Panc1 (cell line): ENCODE results near the gene PLCG2. TPM values are rescaled to one million over a fixed set of nuclear protein-coding genes. Genes with fewer than 3 reads are reported as not detected.

ENCODE experiments used
- ATAC-seq: fragments of 200-7000 bp; cut with Tn5 transposase; 2 replicates; pipeline ENCODE4 v1.9.1; 2020; ENCODE audit warnings: mild to moderate bottlenecking, moderate library complexity
- BruUV-seq: library from RNA; stranded (reverse); fragments of 400-500 nt; replicated peaks from 2 replicates; lab custom pipeline; 2021; lab: Mats Ljungman, UMichigan
- CTCF ChIA-PET: fragments of 300-600 bp; sonication (Branson Sonifier 250); formaldehyde crosslinking; loops from one replicate; lab custom pipeline; 2022; ENCODE audit warnings: antibody characterized with exemption; lab: Charles Lee
- POLR2A ChIA-PET: fragments of 300-600 bp; sonication (Branson Sonifier 250); formaldehyde crosslinking; loops from one replicate; lab custom pipeline; 2022; ENCODE audit warnings: antibody characterized with exemption; lab: Charles Lee
- DNase-seq: peaks from one replicate; pipeline ENCODE4 v3.0.0-alpha.2; 2010; ENCODE audit warnings: low read depth, low spot score
- H3K27ac ChIP-seq: 2 replicates; pipeline ENCODE4 v1.5.1; 2011; ENCODE audit warnings: mild to moderate bottlenecking, low read length, inconsistent platforms
- H3K27me3 ChIP-seq: fragments of 200-500 bp; sonication (Bioruptor generic); 2 replicates; pipeline ENCODE4 v1.6.0; 2014; ENCODE audit warnings: low read length, inconsistent platforms; ENCODE audit not compliant: control insufficient read depth, insufficient read depth
- H3K36me3 ChIP-seq: fragments of 200-500 bp; sonication (Bioruptor generic); 2 replicates; pipeline ENCODE4 v1.5.1; 2014; ENCODE audit warnings: inconsistent platforms, mild to moderate bottlenecking, low read length, moderate library complexity; ENCODE audit not compliant: control insufficient read depth, insufficient read depth
- H3K4me1 ChIP-seq: 2 replicates; pipeline ENCODE4 v1.5.1; 2011; ENCODE audit warnings: inconsistent platforms, mild to moderate bottlenecking, low read length, moderate library complexity; ENCODE audit not compliant: control insufficient read depth, insufficient read depth
- H3K4me3 ChIP-seq, 2 experiments: 2 replicates each; pipeline ENCODE4 v1.5.1; 2011 to 2012; ENCODE audit warnings: low read depth in 2 of 2, low read length in 2 of 2, mild to moderate bottlenecking in 2 of 2, inconsistent platforms in 1 of 2, moderate library complexity in 1 of 2
- H3K9me3 ChIP-seq: fragments of 200-500 bp; sonication (Bioruptor generic); 2 replicates; pipeline ENCODE4 v1.5.1; 2014; ENCODE audit warnings: low read depth, mild to moderate bottlenecking, inconsistent platforms, low read length, moderate library complexity; ENCODE audit not compliant: control insufficient read depth, insufficient read depth
- POLR2AphosphoS5 ChIP-seq: IDR thresholded peaks from 2 replicates; pipeline ENCODE4 v1.6.1; 2012; ENCODE audit warnings: mild to moderate bottlenecking, low read depth, low read length, moderate library complexity
- SIN3A ChIP-seq: IDR thresholded peaks from 2 replicates; pipeline ENCODE4 v1.6.1; 2012; ENCODE audit warnings: low read depth, mild to moderate bottlenecking, low read length, moderate library complexity, borderline replicate concordance; ENCODE audit not compliant: insufficient read depth
- TCF7L2 ChIP-seq: IDR thresholded peaks from 2 replicates; pipeline ENCODE4 v1.6.1; 2011; ENCODE audit warnings: mild to moderate bottlenecking, low read depth, low read length, inconsistent platforms
- in situ Hi-C: cut with HindIII; loops from 2 replicates; pipeline ENCODE4 v1.10.0; 2016; ENCODE audit warnings: low sequenced_read_pairs, low pct_unique_long_range_greater_than_20kb
- intact Hi-C: fragments of 100-400 bp; cut with micrococcal nuclease; formaldehyde crosslinking; loops from one replicate; pipeline ENCODE4 v1.10.0; 2022; ENCODE audit not compliant: unreplicated experiment
- total RNA-seq: library from RNA; stranded (reverse); gene quantifications from one replicate; pipeline ENCODE4 v1.2.1, GENCODE V29; 2021; ENCODE audit not compliant: unreplicated experiment
- TF ChIP-seq, protein P1 (sequence below), 2 experiments: IDR thresholded peaks; 2 replicates each; pipeline ENCODE4 v1.6.1; 2011 to 2012; ENCODE audit warnings: low read depth in 2 of 2, control low read depth in 1 of 2, low read length in 1 of 2, mild to moderate bottlenecking in 1 of 2, moderate library complexity in 1 of 2; ENCODE audit not compliant: insufficient read depth in 1 of 2
- TF ChIP-seq, protein P2 (sequence below): fragments of 450-650 bp; IDR thresholded peaks from 2 replicates; pipeline ENCODE4 v1.5.1; 2017; ENCODE audit warnings: mild to moderate bottlenecking

Gene PLCG2
- total RNA-seq, 1 experiment from 2014 or later, result 10.8 TPM

DNA sequence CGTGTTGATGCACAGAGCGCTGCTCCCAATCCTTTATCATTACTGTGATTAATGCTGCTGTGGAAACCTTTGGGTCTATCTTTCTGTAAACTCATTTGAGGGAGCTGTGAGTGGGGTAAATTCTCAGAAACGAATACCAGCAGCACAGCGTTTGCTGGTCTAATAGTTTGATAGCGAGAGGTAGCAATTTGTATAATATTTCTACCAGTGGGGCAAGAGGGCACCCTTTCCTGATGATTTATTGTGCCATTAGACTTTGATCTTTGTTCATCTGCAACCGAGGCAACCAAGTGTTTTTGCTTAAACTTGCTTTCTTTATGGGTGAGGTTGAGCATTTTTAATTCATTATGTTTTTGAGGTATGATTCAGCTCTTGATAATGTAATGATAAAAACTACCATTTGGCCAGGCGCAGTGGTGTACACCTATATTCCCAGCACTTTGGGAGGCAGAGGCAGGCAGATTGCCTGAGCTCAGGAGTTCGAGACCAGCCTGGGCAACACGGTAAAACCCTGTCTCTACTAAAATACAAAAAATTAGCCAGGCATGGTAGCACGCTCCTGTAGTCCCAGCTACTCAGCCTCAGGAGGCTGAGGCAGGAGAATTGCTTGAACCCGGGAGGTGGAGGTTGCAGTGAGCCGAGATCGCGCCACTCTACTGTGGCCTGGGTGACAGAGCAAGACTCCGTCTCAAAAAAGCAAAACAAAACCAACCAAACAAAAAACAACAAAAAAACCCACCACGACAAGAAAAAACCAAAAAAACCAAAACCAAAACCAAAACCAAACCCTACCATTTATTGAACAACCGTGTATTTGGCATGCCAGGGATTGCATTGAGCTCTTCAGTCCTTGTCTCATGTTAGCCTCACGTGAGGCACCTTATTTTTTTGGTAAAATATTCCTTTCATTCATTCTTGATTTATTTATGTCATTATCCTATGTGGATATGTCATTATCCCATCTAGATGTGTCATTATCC is 81.5 kb downstream of the PLCG2 start:
- no peak for DNase-seq
- ATAC-seq, result no peak
- CTCF ChIA-PET, result no interaction called here

DNA sequence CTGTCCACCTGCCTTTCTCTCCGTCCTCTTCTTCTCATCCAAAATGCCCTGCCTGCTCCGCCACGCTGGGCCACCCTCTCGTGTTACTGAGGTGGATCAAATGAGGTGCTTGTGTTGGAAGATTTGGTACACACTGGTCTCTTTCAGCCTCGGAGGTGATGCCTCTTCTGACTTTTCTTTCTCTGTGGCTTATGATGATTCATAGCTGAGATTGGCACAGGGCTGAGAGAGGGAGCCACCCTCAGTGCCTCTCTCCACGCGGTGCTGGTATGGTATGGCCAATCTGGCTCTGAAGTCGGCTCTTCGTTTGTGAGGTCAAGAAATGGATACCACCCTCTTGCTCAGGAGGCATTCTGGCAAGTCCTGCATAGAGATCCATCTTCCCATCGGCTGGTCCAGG is 82.4 kb downstream of the PLCG2 start:
- no TSS peak for BruUV-seq
- no peak overlapping the region for H3K4me3 ChIP-seq
- no peak for ATAC-seq
- in situ Hi-C loops, result no loop called here
- CTCF ChIA-PET, result no interaction called here
- TF ChIP-seq POLR2AphosphoS5 (no peak), SIN3A (no peak), TCF7L2 (no peak)
- TF ChIP-seq, protein P1, sequence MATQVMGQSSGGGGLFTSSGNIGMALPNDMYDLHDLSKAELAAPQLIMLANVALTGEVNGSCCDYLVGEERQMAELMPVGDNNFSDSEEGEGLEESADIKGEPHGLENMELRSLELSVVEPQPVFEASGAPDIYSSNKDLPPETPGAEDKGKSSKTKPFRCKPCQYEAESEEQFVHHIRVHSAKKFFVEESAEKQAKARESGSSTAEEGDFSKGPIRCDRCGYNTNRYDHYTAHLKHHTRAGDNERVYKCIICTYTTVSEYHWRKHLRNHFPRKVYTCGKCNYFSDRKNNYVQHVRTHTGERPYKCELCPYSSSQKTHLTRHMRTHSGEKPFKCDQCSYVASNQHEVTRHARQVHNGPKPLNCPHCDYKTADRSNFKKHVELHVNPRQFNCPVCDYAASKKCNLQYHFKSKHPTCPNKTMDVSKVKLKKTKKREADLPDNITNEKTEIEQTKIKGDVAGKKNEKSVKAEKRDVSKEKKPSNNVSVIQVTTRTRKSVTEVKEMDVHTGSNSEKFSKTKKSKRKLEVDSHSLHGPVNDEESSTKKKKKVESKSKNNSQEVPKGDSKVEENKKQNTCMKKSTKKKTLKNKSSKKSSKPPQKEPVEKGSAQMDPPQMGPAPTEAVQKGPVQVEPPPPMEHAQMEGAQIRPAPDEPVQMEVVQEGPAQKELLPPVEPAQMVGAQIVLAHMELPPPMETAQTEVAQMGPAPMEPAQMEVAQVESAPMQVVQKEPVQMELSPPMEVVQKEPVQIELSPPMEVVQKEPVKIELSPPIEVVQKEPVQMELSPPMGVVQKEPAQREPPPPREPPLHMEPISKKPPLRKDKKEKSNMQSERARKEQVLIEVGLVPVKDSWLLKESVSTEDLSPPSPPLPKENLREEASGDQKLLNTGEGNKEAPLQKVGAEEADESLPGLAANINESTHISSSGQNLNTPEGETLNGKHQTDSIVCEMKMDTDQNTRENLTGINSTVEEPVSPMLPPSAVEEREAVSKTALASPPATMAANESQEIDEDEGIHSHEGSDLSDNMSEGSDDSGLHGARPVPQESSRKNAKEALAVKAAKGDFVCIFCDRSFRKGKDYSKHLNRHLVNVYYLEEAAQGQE (IDR thresholded peaks at IDR 0.05; ENCODE audit: insufficient read depth in 1 of 2, low read depth in 2 of 2, low read length in 1 of 2), result no peak
- TF ChIP-seq, protein P2, sequence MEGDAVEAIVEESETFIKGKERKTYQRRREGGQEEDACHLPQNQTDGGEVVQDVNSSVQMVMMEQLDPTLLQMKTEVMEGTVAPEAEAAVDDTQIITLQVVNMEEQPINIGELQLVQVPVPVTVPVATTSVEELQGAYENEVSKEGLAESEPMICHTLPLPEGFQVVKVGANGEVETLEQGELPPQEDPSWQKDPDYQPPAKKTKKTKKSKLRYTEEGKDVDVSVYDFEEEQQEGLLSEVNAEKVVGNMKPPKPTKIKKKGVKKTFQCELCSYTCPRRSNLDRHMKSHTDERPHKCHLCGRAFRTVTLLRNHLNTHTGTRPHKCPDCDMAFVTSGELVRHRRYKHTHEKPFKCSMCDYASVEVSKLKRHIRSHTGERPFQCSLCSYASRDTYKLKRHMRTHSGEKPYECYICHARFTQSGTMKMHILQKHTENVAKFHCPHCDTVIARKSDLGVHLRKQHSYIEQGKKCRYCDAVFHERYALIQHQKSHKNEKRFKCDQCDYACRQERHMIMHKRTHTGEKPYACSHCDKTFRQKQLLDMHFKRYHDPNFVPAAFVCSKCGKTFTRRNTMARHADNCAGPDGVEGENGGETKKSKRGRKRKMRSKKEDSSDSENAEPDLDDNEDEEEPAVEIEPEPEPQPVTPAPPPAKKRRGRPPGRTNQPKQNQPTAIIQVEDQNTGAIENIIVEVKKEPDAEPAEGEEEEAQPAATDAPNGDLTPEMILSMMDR, result no peak
- H3K4me1 ChIP-seq, result no peaks in the 10 kb centered on the region
- no peaks in the 10 kb centered on the region for H3K9me3 ChIP-seq
- POLR2A ChIA-PET, result no interaction called here
- DNase-seq, result no peak
- no peaks in the 10 kb centered on the region for H3K27me3 ChIP-seq
- no peaks in the 10 kb centered on the region for H3K36me3 ChIP-seq
- H3K27ac ChIP-seq, result no peak overlapping the region
- intact Hi-C loops, result no loop called here

More for the DNA sequence above, 81.5 kb downstream of the PLCG2 start:
- H3K4me1 ChIP-seq, result no peaks in the 10 kb centered on the region
- H3K27me3 ChIP-seq, result no peaks in the 10 kb centered on the region
- no TSS peak for BruUV-seq
- no peak overlapping the region for H3K27ac ChIP-seq
- TF ChIP-seq SIN3A (no peak), TCF7L2 (no peak), POLR2AphosphoS5 (no peak)
- TF ChIP-seq, protein P1 (IDR thresholded peaks at IDR 0.05; ENCODE audit: insufficient read depth in 1 of 2, low read depth in 2 of 2, low read length in 1 of 2), result no peak
- TF ChIP-seq, protein P2, result no peak
- H3K4me3 ChIP-seq, result no peak overlapping the region
- H3K36me3 ChIP-seq, result no peaks in the 10 kb centered on the region
- no peaks in the 10 kb centered on the region for H3K9me3 ChIP-seq
- POLR2A ChIA-PET, result no interaction called here
- intact Hi-C loops (no loop called here), in situ Hi-C loops (no loop called here)
